Measurements from ENCODE around the gene TBCA. TPM values are rescaled to one million over a fixed set of nuclear protein-coding genes. Genes with fewer than 3 reads are reported as not detected.

TBCA gene
- total and polyA plus RNA-seq, 9 of the 15 experiments (the other 6 are each of a cell fraction or from before 2014, with no cell fraction given) = 164 to 661 (median 334) TPM

- no peak for TF ChIP-seq NR4A1 (CRISPR knock-in tag; IDR thresholded peaks at IDR 0.05)
- TF ChIP-seq NR4A1 (tag; IDR thresholded peaks at IDR 0.05) = no peak
- TF ChIP-seq, protein P1, sequence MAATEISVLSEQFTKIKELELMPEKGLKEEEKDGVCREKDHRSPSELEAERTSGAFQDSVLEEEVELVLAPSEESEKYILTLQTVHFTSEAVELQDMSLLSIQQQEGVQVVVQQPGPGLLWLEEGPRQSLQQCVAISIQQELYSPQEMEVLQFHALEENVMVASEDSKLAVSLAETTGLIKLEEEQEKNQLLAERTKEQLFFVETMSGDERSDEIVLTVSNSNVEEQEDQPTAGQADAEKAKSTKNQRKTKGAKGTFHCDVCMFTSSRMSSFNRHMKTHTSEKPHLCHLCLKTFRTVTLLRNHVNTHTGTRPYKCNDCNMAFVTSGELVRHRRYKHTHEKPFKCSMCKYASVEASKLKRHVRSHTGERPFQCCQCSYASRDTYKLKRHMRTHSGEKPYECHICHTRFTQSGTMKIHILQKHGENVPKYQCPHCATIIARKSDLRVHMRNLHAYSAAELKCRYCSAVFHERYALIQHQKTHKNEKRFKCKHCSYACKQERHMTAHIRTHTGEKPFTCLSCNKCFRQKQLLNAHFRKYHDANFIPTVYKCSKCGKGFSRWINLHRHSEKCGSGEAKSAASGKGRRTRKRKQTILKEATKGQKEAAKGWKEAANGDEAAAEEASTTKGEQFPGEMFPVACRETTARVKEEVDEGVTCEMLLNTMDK (IDR thresholded peaks at IDR 0.05; ENCODE audit: borderline replicate concordance, insufficient read depth, low read depth, low read length, poor library complexity, severe bottlenecking) = no peak
- TF ChIP-seq NELFE (IDR thresholded peaks at IDR 0.05; ENCODE audit: insufficient read depth, insufficient read length) = no peak
- TF ChIP-seq L3MBTL2 (IDR thresholded peaks at IDR 0.05) = no peak
- no peak for TF ChIP-seq GATA2 (CRISPR knock-in tag; IDR thresholded peaks at IDR 0.05)
These were observed 56.3 kb downstream of the TBCA start (continued) for GRCh38 chr5:77719666-77720363.

DNA sequence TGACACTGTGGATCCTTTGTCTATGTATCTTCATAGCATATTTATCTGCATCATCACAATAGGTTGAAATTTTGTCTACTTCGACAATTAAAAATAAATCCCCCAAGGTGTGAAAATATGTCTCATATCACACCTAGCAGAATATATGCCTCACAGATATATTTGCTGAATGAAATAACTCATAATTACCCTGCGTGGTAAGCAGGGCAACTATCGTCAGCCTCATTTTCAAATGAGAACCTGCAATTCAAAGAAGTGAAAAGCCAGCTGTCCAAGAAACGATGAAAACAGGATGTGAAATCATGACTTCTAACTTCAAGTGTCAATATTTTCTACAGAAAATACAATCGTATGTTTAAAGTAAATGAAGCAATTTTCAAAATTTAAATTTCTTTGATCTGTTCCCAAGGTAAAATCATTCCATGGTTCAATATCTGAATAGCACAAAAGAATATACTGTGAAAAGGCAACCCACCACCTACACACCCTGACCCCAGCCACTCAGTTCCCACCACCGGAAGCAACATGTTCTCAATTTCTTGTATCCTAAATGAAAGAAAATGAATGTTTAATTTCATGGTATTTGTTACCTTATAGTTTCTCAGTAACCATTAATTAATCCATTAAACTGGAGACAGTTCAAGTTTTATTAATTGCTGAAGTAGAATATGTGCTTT is 57.1 kb downstream of the TBCA start:
- Histone ChIP-seq H3K9me3 (replicated peaks; ENCODE audit: control insufficient read depth, insufficient read depth, low read depth, low read length) (no peaks in the 10 kb centered on the region), H3K9me1 (ENCODE audit: control insufficient read depth, insufficient read depth, low read length) (no peaks in the 10 kb centered on the region), H3K4me3 (no peak overlapping the region), H3K4me1 (replicated peaks in 1 of 2; ENCODE audit: control insufficient read depth in 2 of 2, insufficient read depth in 2 of 2, low read length in 2 of 2) (no peaks in the 10 kb centered on the region), H2AFZ (ENCODE audit: low read depth, low read length) (no peak overlapping the region), H3K36me3 (ENCODE audit: control insufficient read depth, insufficient read depth, low read length) (0 out of 3 replicates have a peak, but pooled peaks cover 4% of the 10 kb centered on the region), H3K27ac (ENCODE audit: extremely low read depth, low read depth, low read length) (no peak overlapping the region), H3K9ac (ENCODE audit: insufficient read depth in 1 of 2, low read depth in 2 of 2, low read length in 2 of 2) (no peak overlapping the region), H3K27me3 (ENCODE audit: control insufficient read depth in 2 of 2, insufficient read depth in 2 of 2, low read length in 2 of 2) (no peaks in the 10 kb centered on the region), H3K79me2 (ENCODE audit: control insufficient read depth, insufficient read depth, low read length) (peaks cover 84% of the 10 kb centered on the region), H4K20me1 (replicated peaks; ENCODE audit: control insufficient read depth, insufficient read depth, low read length) (no peaks in the 10 kb centered on the region), H3K4me2 (ENCODE audit: insufficient read depth, low read length) (no peak overlapping the region)
- no TSS peak for BruUV-seq (replicated peaks)
- no peak for DNase-seq (ENCODE audit: extremely low read depth in 1 of 4, low spot score in 3 of 4)
- ChIA-PET POLR2A (interaction anchor here (0.7 kb wide), 1 partner anchor 15 kb away, joined by 3 read pairs; no protein-coding TSS in a partner anchor), CTCF (ENCODE audit: low intra/inter-chr PET ratio) (no interaction called here)
- intact Hi-C loops (cut with micrococcal nuclease) = no loop called here
- TF ChIP-seq MAFF (IDR thresholded peaks at IDR 0.05; ENCODE audit: low read length) = no peak
- TF ChIP-seq EWSR1 (IDR thresholded peaks at IDR 0.05; ENCODE audit: borderline replicate concordance, low read depth, partially characterized antibody) = no peak
- no peak for TF ChIP-seq ZNF12 (CRISPR knock-in tag; IDR thresholded peaks at IDR 0.05)
- no peak for TF ChIP-seq CEBPG (CRISPR knock-in tag; IDR thresholded peaks at IDR 0.05)
- TF ChIP-seq CEBPG (tag; conservative IDR thresholded peaks at IDR 0.05 in 1 of 2, IDR thresholded peaks at IDR 0.05 in 1 of 2) = no peak
- TF ChIP-seq CBX3 (IDR thresholded peaks at IDR 0.05; ENCODE audit: borderline replicate concordance in 1 of 2, low read length in 2 of 2) = no peak
- no peak for ATAC-seq
- 85% methylated on average over 6 of the region's 6 CpGs for WGBS (ENCODE audit: insufficient coverage, low coverage, missing lambda C conversion rate)
- FAIRE-seq = no peak
- in situ Hi-C loops (cut with MboI) = no loop called here
